ENCODE data around the gene GRAP.

Gene GRAP

GRCh38 chr17:18984273-18985114 lies 62.3 kb downstream of the GRAP start:
- H3K4me3 ChIP-seq (ENCODE audit: low read depth in 1 of 5, low read length in 5 of 5) = no peak overlapping the region
- H3K27me3 ChIP-seq (ENCODE audit: control insufficient read depth in 5 of 5, insufficient read depth in 4 of 5, low read length in 5 of 5) = no peaks in the 10 kb centered on the region
- H3K9me3 ChIP-seq (ENCODE audit: control insufficient read depth in 5 of 5, low read length in 5 of 5) = no peaks in the 10 kb centered on the region
- no peak overlapping the region for H3K9ac ChIP-seq (ENCODE audit: low read length in 5 of 5)
- H3K4me1 ChIP-seq (ENCODE audit: control insufficient read depth in 5 of 5, insufficient read depth in 5 of 5, low read length in 5 of 5) = no peaks in the 10 kb centered on the region
- H3K36me3 ChIP-seq (ENCODE audit: control insufficient read depth in 5 of 5, insufficient read depth in 5 of 5, low read length in 5 of 5) = peaks cover 0 to 2% (median 0%) of the 10 kb centered on the region in 5 donors
- H3K27ac ChIP-seq (ENCODE audit: low read depth, low read length) = no peak overlapping the region

- H3K4me1 ChIP-seq (ENCODE audit: control insufficient read depth in 5 of 5, insufficient read depth in 5 of 5, low read length in 5 of 5) = no peaks in the 10 kb centered on the region
- no peaks in the 10 kb centered on the region for H3K27me3 ChIP-seq (ENCODE audit: control insufficient read depth in 5 of 5, insufficient read depth in 4 of 5, low read length in 5 of 5)
- H3K9me3 ChIP-seq (ENCODE audit: control insufficient read depth in 5 of 5, low read length in 5 of 5) = no peaks in the 10 kb centered on the region
- H3K4me3 ChIP-seq (ENCODE audit: low read depth in 1 of 5, low read length in 5 of 5) = no peak overlapping the region
- peaks cover 0 to 5% (median 0%) of the 10 kb centered on the region in 5 donors for H3K36me3 ChIP-seq (ENCODE audit: control insufficient read depth in 5 of 5, insufficient read depth in 5 of 5, low read length in 5 of 5)
- no peak overlapping the region for H3K9ac ChIP-seq (ENCODE audit: low read length in 5 of 5)
- H3K27ac ChIP-seq (ENCODE audit: low read depth, low read length) = no peak overlapping the region
Measured at GRCh38 chr17:18981642-18982424, 64.9 kb downstream of the GRAP start.

GRCh38 chr17:18981335-18981641 lies 65.5 kb downstream of the GRAP start:
- Histone ChIP-seq H3K36me3 (ENCODE audit: control insufficient read depth in 5 of 5, insufficient read depth in 5 of 5, low read length in 5 of 5) (peaks cover 0 to 5% (median 0%) of the 10 kb centered on the region in 5 donors), H3K9ac (ENCODE audit: low read length in 5 of 5) (no peak overlapping the region), H3K4me3 (ENCODE audit: low read depth in 1 of 5, low read length in 5 of 5) (no peak overlapping the region), H3K27ac (ENCODE audit: low read depth, low read length) (no peak overlapping the region), H3K27me3 (ENCODE audit: control insufficient read depth in 5 of 5, insufficient read depth in 4 of 5, low read length in 5 of 5) (no peaks in the 10 kb centered on the region), H3K9me3 (ENCODE audit: control insufficient read depth in 5 of 5, low read length in 5 of 5) (no peaks in the 10 kb centered on the region), H3K4me1 (ENCODE audit: control insufficient read depth in 5 of 5, insufficient read depth in 5 of 5, low read length in 5 of 5) (no peaks in the 10 kb centered on the region)

DNA sequence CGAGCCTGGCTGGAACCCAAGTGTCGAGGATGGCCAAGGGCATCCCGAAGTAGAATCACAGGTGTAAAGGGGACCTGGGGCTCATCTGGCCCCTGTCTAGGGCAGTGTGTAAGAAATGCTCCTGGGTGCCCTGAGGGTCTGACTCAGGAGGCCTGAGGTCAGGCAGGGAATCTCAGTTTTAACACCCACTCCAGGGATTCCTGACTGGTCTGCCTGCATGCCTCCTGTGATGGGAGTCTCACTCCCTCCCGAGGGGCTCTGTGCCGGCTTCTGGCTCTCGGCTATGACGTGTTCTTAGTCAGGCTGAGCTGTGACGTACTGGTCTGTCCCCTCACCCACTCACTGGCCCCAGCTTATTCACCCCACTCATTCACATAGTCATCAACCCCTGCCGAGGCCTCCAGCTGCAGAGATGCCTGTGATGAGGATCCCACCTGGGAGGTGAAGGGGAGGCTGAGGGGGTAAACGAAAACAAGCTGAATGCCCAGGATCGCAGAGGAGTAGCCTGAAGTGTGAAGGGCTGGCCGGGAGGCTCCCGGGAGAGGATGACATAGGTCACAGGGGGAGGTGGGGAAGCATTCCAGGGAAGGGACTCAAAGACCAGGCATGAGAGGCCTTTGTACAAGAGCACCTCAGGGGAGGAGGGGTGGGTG lies 65.9 kb downstream of the GRAP start:
- H3K9ac ChIP-seq (ENCODE audit: low read length in 5 of 5) = no peak overlapping the region
- peaks cover 0 to 5% (median 0%) of the 10 kb centered on the region in 5 donors for H3K36me3 ChIP-seq (ENCODE audit: control insufficient read depth in 5 of 5, insufficient read depth in 5 of 5, low read length in 5 of 5)

GRCh38 chr17:18978655-18979054 lies 68.1 kb downstream of the GRAP start:
- Histone ChIP-seq H3K27me3 (ENCODE audit: control insufficient read depth in 5 of 5, insufficient read depth in 4 of 5, low read length in 5 of 5) (no peaks in the 10 kb centered on the region), H3K36me3 (ENCODE audit: control insufficient read depth in 5 of 5, insufficient read depth in 5 of 5, low read length in 5 of 5) (peaks cover 0 to 5% (median 0%) of the 10 kb centered on the region in 5 donors), H3K4me3 (ENCODE audit: low read depth in 1 of 5, low read length in 5 of 5) (no peak overlapping the region), H3K9me3 (ENCODE audit: control insufficient read depth in 5 of 5, low read length in 5 of 5) (no peaks in the 10 kb centered on the region), H3K27ac (ENCODE audit: low read depth, low read length) (no peak overlapping the region), H3K4me1 (ENCODE audit: control insufficient read depth in 5 of 5, insufficient read depth in 5 of 5, low read length in 5 of 5) (no peaks in the 10 kb centered on the region), H3K9ac (ENCODE audit: low read length in 5 of 5) (no peak overlapping the region)

More for the DNA sequence above, 65.9 kb downstream of the GRAP start:
- H3K4me3 ChIP-seq (ENCODE audit: low read depth in 1 of 5, low read length in 5 of 5) = no peak overlapping the region
- no peaks in the 10 kb centered on the region for H3K9me3 ChIP-seq (ENCODE audit: control insufficient read depth in 5 of 5, low read length in 5 of 5)
- no peaks in the 10 kb centered on the region for H3K27me3 ChIP-seq (ENCODE audit: control insufficient read depth in 5 of 5, insufficient read depth in 4 of 5, low read length in 5 of 5)
- no peaks in the 10 kb centered on the region for H3K4me1 ChIP-seq (ENCODE audit: control insufficient read depth in 5 of 5, insufficient read depth in 5 of 5, low read length in 5 of 5)
- H3K27ac ChIP-seq (ENCODE audit: low read depth, low read length) = no peak overlapping the region

DNA sequence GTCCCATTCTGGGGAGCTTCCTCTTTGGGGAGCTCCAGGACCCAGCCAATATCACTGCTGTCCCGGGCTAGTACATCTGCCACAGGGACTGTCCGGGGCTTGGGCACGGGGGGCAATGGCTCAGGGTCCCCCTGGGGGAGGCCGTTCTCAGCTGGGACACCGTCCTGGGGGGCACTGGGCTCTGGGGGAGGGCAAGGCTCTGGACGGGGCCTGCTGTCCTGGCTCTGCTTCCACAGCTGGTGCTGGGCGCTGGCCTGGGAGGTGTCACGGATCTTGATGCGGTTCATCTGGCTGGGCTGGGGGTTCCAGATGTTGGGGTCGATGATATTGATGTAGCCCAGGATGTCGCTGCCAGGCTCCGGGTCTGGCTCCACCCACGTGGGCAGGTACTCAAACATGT lies 68.7 kb downstream of the GRAP start:
- Histone ChIP-seq H3K36me3 (ENCODE audit: control insufficient read depth in 5 of 5, insufficient read depth in 5 of 5, low read length in 5 of 5) (peaks cover 0 to 5% (median 0%) of the 10 kb centered on the region in 5 donors), H3K9me3 (ENCODE audit: control insufficient read depth in 5 of 5, low read length in 5 of 5) (no peaks in the 10 kb centered on the region), H3K4me3 (ENCODE audit: low read depth in 1 of 5, low read length in 5 of 5) (no peak overlapping the region), H3K9ac (ENCODE audit: low read length in 5 of 5) (no peak overlapping the region), H3K27ac (ENCODE audit: low read depth, low read length) (no peak overlapping the region), H3K27me3 (ENCODE audit: control insufficient read depth in 5 of 5, insufficient read depth in 4 of 5, low read length in 5 of 5) (no peaks in the 10 kb centered on the region), H3K4me1 (ENCODE audit: control insufficient read depth in 5 of 5, insufficient read depth in 5 of 5, low read length in 5 of 5) (no peaks in the 10 kb centered on the region)

DNA sequence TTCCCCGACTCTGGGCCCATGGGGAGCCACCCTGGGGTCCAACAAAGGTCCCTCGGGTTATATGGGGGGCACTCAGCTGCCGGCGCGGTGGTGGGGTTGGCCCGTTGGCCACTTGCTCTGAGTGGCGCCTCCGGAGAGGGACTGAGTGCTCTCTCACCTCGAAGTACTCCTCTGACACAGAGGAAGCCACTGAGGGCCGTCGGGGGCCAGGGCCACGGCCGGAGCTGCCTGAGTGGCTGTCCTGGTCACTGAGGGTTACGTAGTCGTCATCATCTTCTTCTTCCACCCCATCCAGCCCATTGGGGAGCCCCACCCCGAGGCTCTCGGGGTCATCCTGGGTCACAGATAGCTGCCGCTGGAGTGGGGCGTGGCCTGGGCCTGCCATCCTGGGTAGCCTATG lies 69.1 kb downstream of the GRAP start:
- Histone ChIP-seq H3K27ac (ENCODE audit: low read depth, low read length) (no peak overlapping the region), H3K9ac (ENCODE audit: low read length in 5 of 5) (no peak overlapping the region), H3K36me3 (ENCODE audit: control insufficient read depth in 5 of 5, insufficient read depth in 5 of 5, low read length in 5 of 5) (peaks cover 0 to 5% (median 0%) of the 10 kb centered on the region in 5 donors), H3K4me1 (ENCODE audit: control insufficient read depth in 5 of 5, insufficient read depth in 5 of 5, low read length in 5 of 5) (no peaks in the 10 kb centered on the region), H3K27me3 (ENCODE audit: control insufficient read depth in 5 of 5, insufficient read depth in 4 of 5, low read length in 5 of 5) (no peaks in the 10 kb centered on the region), H3K9me3 (ENCODE audit: control insufficient read depth in 5 of 5, low read length in 5 of 5) (no peaks in the 10 kb centered on the region), H3K4me3 (ENCODE audit: low read depth in 1 of 5, low read length in 5 of 5) (no peak overlapping the region)

GRCh38 chr17:18977021-18977420 lies 69.7 kb downstream of the GRAP start:
- no peaks in the 10 kb centered on the region for H3K9me3 ChIP-seq (ENCODE audit: control insufficient read depth in 5 of 5, low read length in 5 of 5)
- H3K27ac ChIP-seq (ENCODE audit: low read depth, low read length) = no peak overlapping the region
- no peaks in the 10 kb centered on the region for H3K27me3 ChIP-seq (ENCODE audit: control insufficient read depth in 5 of 5, insufficient read depth in 4 of 5, low read length in 5 of 5)
- H3K4me1 ChIP-seq (ENCODE audit: control insufficient read depth in 5 of 5, insufficient read depth in 5 of 5, low read length in 5 of 5) = no peaks in the 10 kb centered on the region
- H3K9ac ChIP-seq (ENCODE audit: low read length in 5 of 5) = no peak overlapping the region
- H3K4me3 ChIP-seq (ENCODE audit: low read depth in 1 of 5, low read length in 5 of 5) = no peak overlapping the region
- H3K36me3 ChIP-seq (ENCODE audit: control insufficient read depth in 5 of 5, insufficient read depth in 5 of 5, low read length in 5 of 5) = peaks cover 0 to 5% (median 0%) of the 10 kb centered on the region in 5 donors

GRCh38 chr17:18976201-18976600 lies 70.6 kb downstream of the GRAP start:
- no peaks in the 10 kb centered on the region for H3K4me1 ChIP-seq (ENCODE audit: control insufficient read depth in 5 of 5, insufficient read depth in 5 of 5, low read length in 5 of 5)
- H3K9me3 ChIP-seq (ENCODE audit: control insufficient read depth in 5 of 5, low read length in 5 of 5) = no peaks in the 10 kb centered on the region
- H3K9ac ChIP-seq (ENCODE audit: low read length in 5 of 5) = no peak overlapping the region
- no peak overlapping the region for H3K4me3 ChIP-seq (ENCODE audit: low read depth in 1 of 5, low read length in 5 of 5)
- no peak overlapping the region for H3K27ac ChIP-seq (ENCODE audit: low read depth, low read length)
- H3K27me3 ChIP-seq (ENCODE audit: control insufficient read depth in 5 of 5, insufficient read depth in 4 of 5, low read length in 5 of 5) = no peaks in the 10 kb centered on the region
- peaks cover 0 to 5% (median 0%) of the 10 kb centered on the region in 5 donors for H3K36me3 ChIP-seq (ENCODE audit: control insufficient read depth in 5 of 5, insufficient read depth in 5 of 5, low read length in 5 of 5)

DNA sequence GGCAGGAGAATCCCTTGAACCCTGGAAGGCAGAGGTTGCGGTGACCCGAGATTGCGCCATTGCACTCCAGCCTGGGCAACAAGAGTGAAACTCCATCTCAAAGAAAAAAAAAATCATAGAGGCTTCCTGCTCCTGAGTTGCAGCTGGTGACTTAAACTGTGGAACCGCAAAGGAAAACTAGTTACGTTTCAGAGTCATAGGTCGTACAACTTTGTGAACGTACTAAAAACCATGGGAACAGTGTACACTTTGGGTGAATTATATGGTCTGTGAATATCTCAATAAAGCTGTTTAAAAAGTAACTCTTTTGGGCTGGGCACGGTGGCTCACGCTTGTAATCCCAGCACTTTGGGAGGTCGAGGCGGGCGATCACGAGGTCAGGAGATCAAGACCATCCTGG lies 71.2 kb downstream of the GRAP start:
- H3K4me1 ChIP-seq (ENCODE audit: control insufficient read depth in 5 of 5, insufficient read depth in 5 of 5, low read length in 5 of 5) = no peaks in the 10 kb centered on the region
- peaks cover 0 to 5% (median 0%) of the 10 kb centered on the region in 5 donors for H3K36me3 ChIP-seq (ENCODE audit: control insufficient read depth in 5 of 5, insufficient read depth in 5 of 5, low read length in 5 of 5)
- no peak overlapping the region for H3K4me3 ChIP-seq (ENCODE audit: low read depth in 1 of 5, low read length in 5 of 5)
- no peak overlapping the region for H3K9ac ChIP-seq (ENCODE audit: low read length in 5 of 5)
- H3K27me3 ChIP-seq (ENCODE audit: control insufficient read depth in 5 of 5, insufficient read depth in 4 of 5, low read length in 5 of 5) = no peaks in the 10 kb centered on the region
- H3K27ac ChIP-seq (ENCODE audit: low read depth, low read length) = no peak overlapping the region
- H3K9me3 ChIP-seq (ENCODE audit: control insufficient read depth in 5 of 5, low read length in 5 of 5) = no peaks in the 10 kb centered on the region
